Smooth muscle cell (in vitro differentiated cells): ENCODE results near the gene SSB. TPM values are rescaled to one million over a fixed set of nuclear protein-coding genes. Genes with fewer than 3 reads are reported as not detected.

Experiments used
- DNase-seq: peaks from one replicate; lab custom pipeline; 2025; ENCODE audit not compliant: unreplicated experiment; lab: John Stamatoyannopoulos, UW
- H2AFZ ChIP-seq: fragments of 200-600 bp; sonication (generic); 2 replicates; pipeline ENCODE4 v1.6.0; 2016; ENCODE audit warnings: antibody characterized with exemption, low read depth, mild to moderate bottlenecking
- H3F3A ChIP-seq: fragments of 200-600 bp; sonication (generic); 2 replicates; pipeline ENCODE4 v1.6.0; 2017; ENCODE audit warnings: antibody characterized with exemption, low read depth
- H3K27ac ChIP-seq: fragments of 200-600 bp; sonication (generic); 2 replicates; pipeline ENCODE4 v1.5.1; 2016; ENCODE audit warnings: low read depth, mild to moderate bottlenecking
- H3K27me3 ChIP-seq: fragments of 200-600 bp; sonication (generic); 2 replicates; pipeline ENCODE4 v1.6.1; 2016; ENCODE audit warnings: low read depth, mild to moderate bottlenecking
- H3K36me3 ChIP-seq: fragments of 200-600 bp; sonication (generic); 2 replicates; pipeline ENCODE4 v1.5.1; 2016; ENCODE audit warnings: low read depth
- H3K4me1 ChIP-seq: fragments of 200-600 bp; sonication (generic); 2 replicates; pipeline ENCODE4 v1.5.1; 2016; ENCODE audit warnings: low read depth
- H3K4me2 ChIP-seq: fragments of 200-600 bp; sonication (generic); 2 replicates; pipeline ENCODE4 v1.6.0; 2016; ENCODE audit warnings: mild to moderate bottlenecking
- H3K4me3 ChIP-seq: fragments of 200-600 bp; sonication (generic); 2 replicates; pipeline ENCODE4 v1.5.1; 2016; ENCODE audit warnings: mild to moderate bottlenecking
- H3K79me2 ChIP-seq: fragments of 200-600 bp; sonication (generic); 2 replicates; pipeline ENCODE4 v1.6.0; 2016; ENCODE audit warnings: low read depth, mild to moderate bottlenecking
- H3K9ac ChIP-seq: fragments of 200-600 bp; sonication (generic); 2 replicates; pipeline ENCODE4 v1.6.0; 2016; ENCODE audit warnings: low read depth
- H3K9me3 ChIP-seq: fragments of 200-600 bp; sonication (generic); replicated peaks from 2 replicates; pipeline ENCODE4 v1.5.1; 2016; ENCODE audit warnings: low read depth
- H4K20me1 ChIP-seq: fragments of 200-600 bp; sonication (generic); 2 replicates; pipeline ENCODE4 v1.6.0; 2016; ENCODE audit warnings: low read depth
- WGBS: methylation state at CpG from one replicate; pipeline ENCODE4 v1.1.7; 2016; ENCODE audit warnings: low lambda C conversion rate; 5-methylcytosine and 5-hydroxymethylcytosine counted together
- polyA plus RNA-seq: library from polyadenylated mRNA; unstranded; fragments of >200 nt; fragmentation: Nextera tagmentation; extraction: Ambion mirVana; gene quantifications from 2 replicates; pipeline ENCODE4 v1.2.1, GENCODE V29; 2016
- total RNA-seq: library from RNA; depleted of rRNA; stranded (reverse); fragments of >200 nt; gene quantifications from 2 replicates; pipeline ENCODE4 v1.2.3, GENCODE V29; 2014
- TF ChIP-seq, protein P1 (sequence below): fragments of 200-600 bp; sonication (generic); IDR thresholded peaks from 2 replicates; pipeline ENCODE4 v1.5.1; 2017; ENCODE audit warnings: borderline replicate concordance, mild to moderate bottlenecking, antibody characterized with exemption; ENCODE audit not compliant: insufficient read depth, poor library complexity, severe bottlenecking

SSB gene
- total and polyA plus RNA-seq, 2 experiments from 2014 or later = 91.5 to 95.8 TPM

DNA sequence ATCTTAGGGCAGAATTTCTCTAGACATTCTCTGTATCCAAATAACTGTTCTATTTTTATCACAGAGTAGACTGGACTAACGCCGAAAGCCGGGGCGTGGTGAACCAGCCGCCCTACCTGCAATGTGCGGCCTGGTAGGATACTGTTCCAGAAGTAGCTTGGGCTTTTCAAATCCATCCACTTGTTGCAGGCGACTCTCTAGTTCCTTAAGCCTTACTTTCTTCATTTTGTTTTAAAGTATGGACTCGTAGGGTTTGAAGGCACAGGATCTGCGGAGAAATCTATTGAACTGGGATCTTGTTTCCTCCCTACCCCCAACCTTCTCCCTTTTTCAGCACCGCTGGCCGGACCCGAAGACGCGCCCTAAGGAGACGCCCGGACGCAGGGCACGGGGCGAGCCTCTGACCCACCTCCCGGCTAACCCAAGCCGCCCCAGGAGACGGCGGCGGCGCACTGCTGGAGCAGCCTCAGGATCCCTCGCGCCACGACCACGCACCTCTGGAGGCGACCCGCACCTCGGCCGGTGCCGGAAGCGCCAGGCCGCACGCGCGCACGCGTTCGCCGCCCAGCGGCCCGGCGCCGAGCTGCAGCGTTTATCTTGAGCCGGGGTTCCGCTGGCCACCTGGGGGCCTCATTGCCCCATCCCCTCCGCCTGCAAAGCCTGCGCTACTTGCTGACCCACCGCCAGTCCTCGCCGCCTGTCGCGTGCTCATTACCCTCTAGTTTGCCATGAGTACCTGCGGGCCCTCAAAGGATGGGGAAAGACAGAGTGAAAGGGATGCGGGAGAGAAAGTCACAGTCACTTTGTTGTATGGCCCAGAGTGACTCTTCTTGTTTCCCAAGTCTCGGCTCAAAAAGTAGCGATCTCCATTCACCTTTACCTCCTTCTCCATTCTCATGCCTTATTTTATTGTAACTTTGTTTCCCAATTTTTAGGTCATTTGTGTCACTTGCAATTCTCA is 26.0 kb downstream of the SSB start, which contains the start of gene METTL5:
TSS of gene METTL5 (minus strand) at position 533 of the 961 bp plus-strand sequence. CDS start at position 225, 308 bp downstream.
- Histone ChIP-seq H3K9ac (peak within 1 kb of the TSS; percentile 40), H4K20me1 (peaks cover 24% of the 10 kb centered on the region), H3K9me3 (no peaks in the 10 kb centered on the region), H3K27me3 (no peaks in the 10 kb centered on the region), H3K4me1 (peaks cover 23% of the 10 kb centered on the region), H3K27ac (no peak within 1 kb of the TSS), H3K4me2 (peak within 1 kb of the TSS; percentile 86), H3K4me3 (peak within 1 kb of the TSS; percentile 67), H3F3A (no peaks in the 10 kb centered on the region), H2AFZ (peak within 1 kb of the TSS; percentile 29), H3K36me3 (no peaks in the 10 kb centered on the region), H3K79me2 (peaks cover 45% of the 10 kb centered on the region)
- TF ChIP-seq, protein P1, sequence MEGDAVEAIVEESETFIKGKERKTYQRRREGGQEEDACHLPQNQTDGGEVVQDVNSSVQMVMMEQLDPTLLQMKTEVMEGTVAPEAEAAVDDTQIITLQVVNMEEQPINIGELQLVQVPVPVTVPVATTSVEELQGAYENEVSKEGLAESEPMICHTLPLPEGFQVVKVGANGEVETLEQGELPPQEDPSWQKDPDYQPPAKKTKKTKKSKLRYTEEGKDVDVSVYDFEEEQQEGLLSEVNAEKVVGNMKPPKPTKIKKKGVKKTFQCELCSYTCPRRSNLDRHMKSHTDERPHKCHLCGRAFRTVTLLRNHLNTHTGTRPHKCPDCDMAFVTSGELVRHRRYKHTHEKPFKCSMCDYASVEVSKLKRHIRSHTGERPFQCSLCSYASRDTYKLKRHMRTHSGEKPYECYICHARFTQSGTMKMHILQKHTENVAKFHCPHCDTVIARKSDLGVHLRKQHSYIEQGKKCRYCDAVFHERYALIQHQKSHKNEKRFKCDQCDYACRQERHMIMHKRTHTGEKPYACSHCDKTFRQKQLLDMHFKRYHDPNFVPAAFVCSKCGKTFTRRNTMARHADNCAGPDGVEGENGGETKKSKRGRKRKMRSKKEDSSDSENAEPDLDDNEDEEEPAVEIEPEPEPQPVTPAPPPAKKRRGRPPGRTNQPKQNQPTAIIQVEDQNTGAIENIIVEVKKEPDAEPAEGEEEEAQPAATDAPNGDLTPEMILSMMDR = peak; percentile 87
- DNase-seq = peak; percentile 57
- WGBS = 5% methylated on average over 56 of the region's 61 CpGs

DNA sequence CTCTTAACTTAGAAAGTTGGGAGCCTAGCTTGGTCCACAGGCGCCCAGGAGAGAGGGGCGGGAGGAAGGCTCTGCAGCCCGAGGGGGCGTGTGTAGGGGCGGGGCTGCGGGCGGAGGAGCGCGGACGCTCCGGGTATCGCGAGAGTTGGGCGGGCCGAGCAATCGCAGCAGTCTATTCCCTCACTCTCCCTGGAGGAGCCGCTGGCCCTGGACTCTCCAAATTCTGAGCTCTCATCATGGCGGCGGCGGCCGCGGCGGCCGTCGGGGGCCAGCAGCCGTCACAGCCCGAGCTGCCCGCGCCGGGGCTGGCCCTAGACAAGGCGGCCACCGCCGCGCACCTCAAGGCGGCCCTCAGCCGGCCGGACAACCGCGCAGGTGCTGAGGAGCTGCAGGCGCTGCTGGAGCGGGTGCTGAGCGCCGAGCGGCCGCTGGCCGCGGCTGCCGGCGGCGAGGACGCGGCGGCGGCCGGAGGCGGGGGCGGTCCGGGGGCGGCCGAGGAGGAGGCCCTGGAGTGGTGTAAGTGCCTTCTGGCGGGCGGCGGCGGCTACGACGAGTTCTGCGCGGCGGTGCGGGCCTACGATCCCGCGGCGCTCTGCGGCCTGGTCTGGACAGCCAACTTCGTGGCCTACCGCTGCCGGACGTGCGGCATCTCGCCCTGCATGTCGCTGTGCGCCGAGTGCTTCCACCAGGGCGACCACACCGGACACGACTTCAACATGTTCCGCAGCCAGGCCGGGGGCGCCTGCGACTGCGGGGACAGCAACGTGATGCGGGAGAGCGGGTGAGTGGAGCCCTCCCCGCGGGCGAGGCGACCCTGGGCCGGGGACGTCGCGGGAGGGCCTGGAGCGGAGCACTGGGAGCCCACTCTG is 28.8 kb downstream of the SSB start, which contains the start of gene UBR3:
TSS of gene UBR3 (plus strand) at position 183 of the 869 bp plus-strand sequence. CDS start at position 237, 54 bp downstream.
- Histone ChIP-seq H3K36me3 (no peaks in the 10 kb centered on the region), H3K9me3 (no peaks in the 10 kb centered on the region), H3K27ac (peak within 1 kb of the TSS; percentile 64), H3K9ac (peak within 1 kb of the TSS; percentile 81), H3K79me2 (peaks cover 62% of the 10 kb centered on the region), H3K4me1 (peaks cover 19% of the 10 kb centered on the region), H2AFZ (peak within 1 kb of the TSS; percentile 55), H3F3A (no peaks in the 10 kb centered on the region), H3K27me3 (no peaks in the 10 kb centered on the region), H3K4me2 (peak within 1 kb of the TSS; percentile 93), H4K20me1 (peaks cover 49% of the 10 kb centered on the region), H3K4me3 (peak within 1 kb of the TSS; percentile 86)
- peak; percentile 76 for DNase-seq
- WGBS = under 1% methylated on average over 65 of the region's 104 CpGs
- TF ChIP-seq, protein P1 = no peak

- Histone ChIP-seq H3K4me1 (peaks cover 13% of the 10 kb centered on the region), H3K9me3 (no peaks in the 10 kb centered on the region), H4K20me1 (peaks cover 53% of the 10 kb centered on the region), H3F3A (no peaks in the 10 kb centered on the region), H3K27ac (peak overlapping the region; percentile 64), H3K4me3 (peak overlapping the region; percentile 86), H3K27me3 (no peaks in the 10 kb centered on the region), H3K79me2 (peaks cover 62% of the 10 kb centered on the region), H3K36me3 (no peaks in the 10 kb centered on the region), H3K4me2 (peak overlapping the region; percentile 93), H2AFZ (peak overlapping the region; percentile 55), H3K9ac (peak overlapping the region; percentile 81)
- WGBS = 7% methylated on average over 9 of the region's 13 CpGs
- no peak for DNase-seq
- TF ChIP-seq, protein P1 = no peak
Measured at GRCh38 chr2:169828141-169828811, 29.6 kb downstream of the SSB start.
